ENCODE measurements around the gene PGA4. TPM values are rescaled to one million over a fixed set of nuclear protein-coding genes. Genes with fewer than 3 reads are reported as not detected.

PGA4 gene
- total RNA-seq, 1 experiment from 2014 or later = not detected

GRCh38 chr11:61259363-61259762, 37.2 kb downstream of the PGA4 start:
- Histone ChIP-seq H3K27me3 (replicated peaks; ENCODE audit: insufficient read depth, low read depth, low read length, poor library complexity) (no peaks in the 10 kb centered on the region), H3K36me3 (ENCODE audit: insufficient read depth, low read length, poor library complexity, severe bottlenecking) (no peaks in the 10 kb centered on the region), H3K9me3 (ENCODE audit: low read depth, low read length, poor library complexity, severe bottlenecking) (no peaks in the 10 kb centered on the region), H3K27ac (ENCODE audit: low read depth, low read length, poor library complexity, severe bottlenecking) (no peak overlapping the region), H3K4me3 (ENCODE audit: low read depth, low read length, poor library complexity, severe bottlenecking) (no peak overlapping the region), H3K4me1 (ENCODE audit: insufficient read depth, low read length, poor library complexity, severe bottlenecking) (no peaks in the 10 kb centered on the region)
- CTCF ChIA-PET = no interaction called here
- TF ChIP-seq CTCF (conservative IDR thresholded peaks at IDR 0.05; ENCODE audit: low read depth, low read length) = no peak
- TF ChIP-seq EZH2 (IDR thresholded peaks at IDR 0.05; ENCODE audit: borderline replicate concordance, low read depth, low read length, poor library complexity, severe bottlenecking) = no peak
- no TSS peak for BruUV-seq (replicated peaks)
- intact Hi-C loops (cut with micrococcal nuclease; ENCODE audit: unreplicated experiment) = no loop called here
- POLR2A ChIA-PET (ENCODE audit: low non-redundant PET) = no interaction called here
- DNase-seq (ENCODE audit: low spot score) = no peak

- TF ChIP-seq CTCF (conservative IDR thresholded peaks at IDR 0.05; ENCODE audit: low read depth, low read length) (no peak), EZH2 (IDR thresholded peaks at IDR 0.05; ENCODE audit: borderline replicate concordance, low read depth, low read length, poor library complexity, severe bottlenecking) (no peak)
- intact Hi-C loops (cut with micrococcal nuclease; ENCODE audit: unreplicated experiment) = loop anchor here (5.0 kb wide), 1 partner anchor 128 kb away; the partner anchor contains the start of gene TMEM216
- no peaks in the 10 kb centered on the region for H3K4me1 ChIP-seq (ENCODE audit: insufficient read depth, low read length, poor library complexity, severe bottlenecking)
- no peaks in the 10 kb centered on the region for H3K27me3 ChIP-seq (replicated peaks; ENCODE audit: insufficient read depth, low read depth, low read length, poor library complexity)
- H3K27ac ChIP-seq (ENCODE audit: low read depth, low read length, poor library complexity, severe bottlenecking) = no peak overlapping the region
- ChIA-PET POLR2A (ENCODE audit: low non-redundant PET) (no interaction called here), CTCF (no interaction called here)
- no peaks in the 10 kb centered on the region for H3K36me3 ChIP-seq (ENCODE audit: insufficient read depth, low read length, poor library complexity, severe bottlenecking)
- no peaks in the 10 kb centered on the region for H3K9me3 ChIP-seq (ENCODE audit: low read depth, low read length, poor library complexity, severe bottlenecking)
- no peak for DNase-seq (ENCODE audit: low spot score)
- BruUV-seq (replicated peaks) = no TSS peak
- H3K4me3 ChIP-seq (ENCODE audit: low read depth, low read length, poor library complexity, severe bottlenecking) = no peak overlapping the region
These were observed 42.2 kb downstream of the PGA4 start for GRCh38 chr11:61264371-61264770.

GRCh38 chr11:61264795-61265194, 42.6 kb downstream of the PGA4 start:
- TF ChIP-seq EZH2 (IDR thresholded peaks at IDR 0.05; ENCODE audit: borderline replicate concordance, low read depth, low read length, poor library complexity, severe bottlenecking) (no peak), CTCF (conservative IDR thresholded peaks at IDR 0.05; ENCODE audit: low read depth, low read length) (no peak)
- no peak overlapping the region for H3K4me3 ChIP-seq (ENCODE audit: low read depth, low read length, poor library complexity, severe bottlenecking)
- no peaks in the 10 kb centered on the region for H3K4me1 ChIP-seq (ENCODE audit: insufficient read depth, low read length, poor library complexity, severe bottlenecking)
- DNase-seq (ENCODE audit: low spot score) = no peak
- H3K27ac ChIP-seq (ENCODE audit: low read depth, low read length, poor library complexity, severe bottlenecking) = no peak overlapping the region
- ChIA-PET CTCF (interaction anchor here (0.6 kb wide), 1 partner anchor 643 kb away, joined by 3 read pairs; no protein-coding TSS in a partner anchor), POLR2A (ENCODE audit: low non-redundant PET) (no interaction called here)
- BruUV-seq (replicated peaks) = no TSS peak
- H3K36me3 ChIP-seq (ENCODE audit: insufficient read depth, low read length, poor library complexity, severe bottlenecking) = no peaks in the 10 kb centered on the region
- H3K9me3 ChIP-seq (ENCODE audit: low read depth, low read length, poor library complexity, severe bottlenecking) = no peaks in the 10 kb centered on the region
- intact Hi-C loops (cut with micrococcal nuclease; ENCODE audit: unreplicated experiment) = loop anchor here (5.0 kb wide), 1 partner anchor 128 kb away; the partner anchor contains the start of gene TMEM216
- no peaks in the 10 kb centered on the region for H3K27me3 ChIP-seq (replicated peaks; ENCODE audit: insufficient read depth, low read depth, low read length, poor library complexity)

All from A673 (cell line).